ENCODE results near the gene CMTM2.
"Not testable (repeated sequence)": the region's sequence is repeated elsewhere in the genome, so short reads cannot be mapped to it uniquely, and the experiment has no call there.

CMTM2 gene

DNA sequence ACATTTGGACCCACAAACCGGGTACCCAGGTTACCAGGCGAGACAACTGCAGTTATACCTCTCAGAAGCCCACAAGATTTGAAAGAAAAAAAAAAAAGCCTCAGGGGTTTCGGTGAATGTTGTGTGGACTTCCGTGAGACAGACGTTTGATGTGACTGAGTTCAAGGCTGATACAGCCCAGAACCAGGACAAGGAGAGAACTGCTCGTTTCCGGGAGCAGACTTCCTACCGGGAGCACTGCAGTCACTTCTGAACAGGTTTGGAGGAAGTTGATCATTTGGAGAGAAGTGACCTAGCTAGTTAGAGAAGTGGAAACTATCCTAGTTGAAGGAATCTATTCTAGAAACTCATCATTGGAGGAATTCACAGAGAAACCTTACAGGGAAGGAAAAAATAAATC, 26.0 kb upstream of the CMTM2 start:
- no peak for DNase-seq

DNA sequence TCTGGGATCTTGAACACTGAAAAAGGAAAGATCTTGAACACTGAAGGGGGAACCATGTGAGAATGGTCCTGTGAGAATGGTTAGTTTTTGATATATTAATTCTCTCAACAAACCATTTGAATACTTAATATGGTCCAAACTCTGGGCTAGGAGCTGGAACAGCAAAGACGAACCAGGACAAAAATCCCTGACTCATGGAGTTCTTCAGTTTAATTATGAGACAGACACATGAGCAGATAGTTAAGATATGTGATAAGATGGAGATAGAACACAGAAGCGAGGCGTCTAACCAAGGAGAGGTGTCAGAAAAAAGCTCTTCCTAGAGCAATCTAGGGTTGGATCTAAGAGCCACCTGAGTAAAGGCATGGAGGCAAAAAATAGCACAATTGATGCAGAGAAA, 25.2 kb upstream of the CMTM2 start:
- no peak for DNase-seq

DNA sequence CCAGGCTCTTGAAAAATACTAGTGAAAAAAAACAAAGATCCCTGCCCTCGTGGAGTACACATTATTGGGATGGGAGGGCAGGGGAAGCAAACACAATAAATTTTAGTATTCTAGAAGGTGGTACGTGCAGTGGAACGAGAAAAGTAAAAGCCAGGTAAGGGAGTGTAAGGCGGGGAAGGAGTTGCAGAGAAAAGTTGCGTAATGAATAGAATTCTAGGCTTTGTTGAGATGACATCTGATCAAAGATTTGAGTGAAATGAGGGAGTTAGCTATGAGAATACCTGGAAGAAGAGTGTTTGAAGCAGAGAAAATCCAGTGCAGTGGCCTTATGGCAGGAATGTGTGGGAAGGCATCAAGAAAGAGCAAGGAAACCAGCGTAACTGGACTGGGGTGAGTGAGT, 24.8 kb upstream of the CMTM2 start:
- DNase-seq = no peak

- DNase-seq = no peak
Observed at GRCh38 chr16:66560107-66560506, 19.2 kb upstream of the CMTM2 start.

GRCh38 chr16:66561381-66562080, 17.7 kb upstream of the CMTM2 start:
- no peak for DNase-seq

- no peak for DNase-seq
Observed at GRCh38 chr16:66562409-66562808, 16.9 kb upstream of the CMTM2 start.

DNA sequence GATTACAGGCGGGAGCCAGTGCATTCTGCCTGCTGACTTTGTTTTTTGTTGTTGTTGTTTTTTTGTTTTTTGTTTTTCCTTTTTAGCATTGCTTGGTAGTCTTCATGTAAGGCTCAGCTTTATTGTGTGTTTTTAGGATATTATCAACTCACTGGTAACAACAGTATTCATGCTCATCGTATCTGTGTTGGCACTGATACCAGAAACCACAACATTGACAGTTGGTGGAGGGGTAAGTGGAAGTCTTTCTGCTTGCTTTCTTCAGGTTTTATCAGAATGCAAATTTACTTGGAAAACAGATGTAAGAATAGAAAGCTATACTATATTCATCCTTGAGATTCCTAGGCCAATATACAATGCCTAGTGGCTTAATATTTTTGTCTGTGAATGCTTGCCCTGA, 16.3 kb upstream of the CMTM2 start:
- DNase-seq = no peak

- no peak for DNase-seq
Observed at GRCh38 chr16:66563574-66564334, 15.5 kb upstream of the CMTM2 start.

DNA sequence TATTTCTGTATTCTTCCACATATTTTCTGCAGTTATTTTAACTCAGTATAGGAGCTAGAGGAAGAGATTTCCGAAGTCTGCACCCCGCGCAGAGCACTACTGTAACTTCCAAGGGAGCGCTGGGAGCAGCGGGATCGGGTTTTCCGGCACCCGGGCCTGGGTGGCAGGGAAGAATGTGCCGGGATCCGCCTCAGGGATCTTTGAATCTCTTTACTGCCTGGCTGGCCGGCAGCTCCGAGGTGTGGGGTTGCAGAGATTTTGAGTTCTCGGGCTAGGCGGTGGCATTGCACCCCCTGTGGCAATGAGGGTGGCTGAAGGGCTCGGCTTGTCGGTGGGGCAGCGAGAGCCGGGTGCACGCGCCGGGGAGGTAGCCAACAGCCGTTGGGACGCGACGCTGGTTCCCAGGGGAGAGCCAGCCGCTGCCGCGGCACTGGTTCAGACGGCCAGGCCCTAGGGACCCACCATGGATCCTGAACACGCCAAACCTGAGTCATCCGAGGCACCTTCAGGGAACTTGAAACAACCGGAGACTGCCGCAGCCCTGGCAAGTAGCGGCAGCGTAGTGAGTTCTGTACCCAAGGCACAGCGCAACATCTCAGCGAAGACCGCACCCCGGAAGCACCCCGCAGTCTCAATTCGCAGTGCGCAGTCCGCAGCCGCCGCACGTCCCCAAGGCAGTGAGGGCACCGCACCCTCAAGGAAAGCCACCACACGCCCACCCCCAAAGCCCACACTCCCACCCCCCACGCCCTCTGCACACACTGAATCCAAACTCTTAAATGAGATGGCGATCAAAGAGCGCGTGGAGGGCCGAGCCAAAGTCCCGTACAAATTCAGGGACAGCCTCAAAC, 13.0 kb upstream of the CMTM2 start, which contains the start of gene CMTM1:
TSS of gene CMTM1 (plus strand) at position 389 of the 851 bp plus-strand sequence. CDS start at position 464, 75 bp downstream.
- no peak for DNase-seq

- DNase-seq = not testable (repeated sequence)
Observed at GRCh38 chr16:66567270-66567669, 12.0 kb upstream of the CMTM2 start.

- DNase-seq = no peak
Observed at GRCh38 chr16:66568355-66568754, 10.9 kb upstream of the CMTM2 start.

DNA sequence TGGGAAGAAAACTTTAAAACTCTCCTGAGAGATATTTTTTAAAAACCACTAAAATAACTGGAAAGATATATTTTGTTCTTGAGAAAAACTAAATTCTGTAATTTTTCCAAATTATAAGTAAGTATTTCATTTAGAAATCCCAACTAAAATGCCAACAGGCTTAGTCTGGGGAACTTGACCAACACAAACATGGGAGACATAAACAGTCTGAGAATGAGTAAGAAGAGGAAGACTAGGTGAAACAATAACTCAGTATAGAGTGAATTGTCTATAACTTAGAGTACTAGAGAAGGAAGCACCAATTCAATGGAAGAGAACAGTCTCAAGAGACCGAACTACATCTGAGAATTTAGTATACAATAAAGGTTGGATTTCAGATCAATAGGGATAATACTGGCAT, 10.1 kb upstream of the CMTM2 start:
- DNase-seq = no peak

- no peak for DNase-seq
Observed at GRCh38 chr16:66569827-66570405, 9.3 kb upstream of the CMTM2 start.

GRCh38 chr16:66572356-66572755, 6.9 kb upstream of the CMTM2 start:
- DNase-seq = no peak

- no peak for DNase-seq
Observed at GRCh38 chr16:66574081-66574480, 5.2 kb upstream of the CMTM2 start.

DNA sequence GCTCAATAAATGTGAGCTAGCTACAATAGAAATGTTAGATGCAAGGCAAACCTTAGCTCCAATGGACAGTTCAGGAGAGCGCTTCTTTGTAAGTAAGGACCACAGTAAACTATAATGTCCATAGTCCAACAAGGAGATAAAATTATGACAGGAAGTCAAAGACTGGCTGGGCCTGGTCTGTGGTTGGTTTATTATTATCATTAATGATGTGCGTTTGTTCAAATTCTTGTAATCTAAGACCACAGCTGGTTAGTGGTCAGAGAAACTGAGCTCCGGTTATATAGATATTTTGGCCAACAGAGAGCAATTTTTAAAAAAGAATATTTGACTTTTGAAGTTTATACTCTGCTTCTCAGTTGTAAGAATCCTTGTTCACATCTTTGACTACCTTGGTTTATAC, 4.7 kb upstream of the CMTM2 start:
- DNase-seq = no peak

DNA sequence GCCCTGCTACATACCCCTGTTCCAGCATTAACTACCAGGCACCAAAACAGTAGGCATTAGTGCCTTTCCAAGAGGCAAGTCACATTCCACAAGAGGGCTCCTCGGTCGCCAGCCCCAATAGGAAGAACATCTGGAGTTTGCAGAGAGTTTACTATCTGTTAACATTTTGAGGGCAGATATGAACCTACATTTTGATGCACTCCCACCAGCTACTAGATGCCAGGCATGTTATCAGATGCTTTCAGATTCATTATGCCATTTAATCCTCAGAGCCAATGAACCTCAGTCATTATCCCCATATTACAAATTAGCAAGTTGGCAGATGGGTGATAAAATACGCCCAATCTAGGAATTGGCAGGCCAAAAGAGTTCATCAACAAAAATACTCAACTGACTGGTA, 4.2 kb upstream of the CMTM2 start:
- DNase-seq = no peak

GRCh38 chr16:66576296-66576695, 3.0 kb upstream of the CMTM2 start:
- DNase-seq = no peak

GRCh38 chr16:66580605-66581209, 1.4 kb downstream of the CMTM2 start:
- DNase-seq = no peak

DNA sequence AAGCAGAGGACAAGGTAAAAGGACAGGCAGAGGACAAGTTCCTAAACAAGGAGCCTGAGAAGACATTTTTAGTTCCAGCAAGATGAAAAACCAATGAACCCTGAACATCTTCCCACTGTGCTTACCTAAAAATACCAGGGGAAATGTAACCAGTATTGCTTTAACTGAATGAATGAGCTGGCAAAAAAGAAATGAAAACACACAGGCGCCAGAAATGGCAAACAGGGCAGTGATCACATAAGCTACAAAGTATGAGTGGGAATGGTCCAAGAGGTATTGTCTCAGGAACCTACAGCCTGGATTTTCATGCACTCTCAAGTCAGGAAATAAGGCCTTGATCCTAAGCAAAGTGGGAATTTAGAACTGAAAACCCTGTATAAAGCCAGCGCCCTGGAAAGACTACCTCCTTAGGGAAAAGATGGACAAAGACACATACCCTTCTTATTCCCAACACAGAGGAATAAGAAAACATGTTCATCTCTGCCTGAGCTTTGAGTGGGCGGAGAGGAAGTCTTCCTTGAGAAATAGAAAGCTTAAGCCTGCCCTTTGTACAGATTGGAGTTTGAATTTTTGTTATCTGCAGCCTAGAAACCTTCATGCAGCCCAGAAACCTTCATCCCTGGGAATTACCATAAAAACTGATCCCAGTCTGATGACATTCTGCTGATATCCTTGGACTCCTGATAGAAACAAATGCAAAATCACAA, 2.1 kb downstream of the CMTM2 start:
- DNase-seq = no peak

DNA sequence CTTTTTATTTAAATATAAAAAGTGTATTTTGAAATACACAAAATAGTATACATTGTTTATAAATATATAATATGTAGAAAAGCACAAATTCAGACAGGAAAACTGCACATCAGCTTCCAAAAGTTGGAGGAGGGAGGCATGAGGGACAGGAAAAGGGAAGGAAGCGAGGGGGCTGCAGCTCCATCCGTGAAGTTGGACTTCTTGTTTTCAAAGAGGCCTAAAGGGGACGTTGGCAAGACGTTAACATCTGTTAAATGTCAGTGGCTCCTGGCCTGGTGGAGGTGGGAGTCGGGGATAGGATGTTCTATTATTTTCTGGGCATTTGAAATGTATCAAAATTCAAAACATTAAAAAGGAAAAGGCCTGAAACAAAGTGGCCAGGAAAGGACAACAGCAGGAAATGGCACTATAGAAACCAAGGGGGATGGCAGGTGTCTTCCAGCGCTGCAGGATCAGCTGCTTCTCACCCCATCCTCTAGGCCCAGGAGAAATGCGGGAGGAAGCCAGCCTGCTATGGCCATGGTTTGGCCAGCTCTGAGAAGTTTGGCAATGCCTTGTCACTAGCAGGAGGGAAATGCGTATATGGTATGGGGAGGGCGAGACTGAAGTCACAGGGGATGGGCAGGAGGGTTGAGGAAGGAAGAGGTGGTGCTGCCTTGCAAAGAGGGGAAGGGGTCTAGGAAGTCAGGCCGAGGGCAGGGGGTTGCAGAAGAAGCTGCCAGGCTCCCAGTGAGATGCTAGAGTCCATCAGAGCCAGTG, 6.4 kb downstream of the CMTM2 start:
- no peak for DNase-seq

All from NCI-H774 (cell line).